Measurements from ENCODE around the gene LDHB.
"Not testable (repeated sequence)": the region's sequence is repeated elsewhere in the genome, so short reads cannot be mapped to it uniquely, and the experiment has no call there.

The LDHB gene

DNA sequence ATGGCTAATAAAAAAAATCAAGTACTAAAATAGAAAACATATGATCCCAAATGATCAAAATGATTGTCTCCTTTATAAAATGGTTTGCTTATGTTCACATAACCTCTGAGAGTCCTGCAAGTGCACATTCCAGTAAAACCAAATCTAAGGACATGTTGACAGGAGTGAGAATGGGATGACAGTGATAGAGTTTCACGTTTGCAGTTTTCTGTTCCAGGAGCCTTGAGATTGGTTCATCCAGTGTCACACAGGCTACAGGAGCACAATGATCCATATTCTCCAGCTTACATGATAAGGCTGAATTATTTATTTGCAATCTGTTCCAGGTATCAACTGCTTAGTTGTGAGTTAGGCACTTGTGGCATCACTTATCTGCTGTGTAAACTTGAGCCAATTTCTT, 51.5 kb downstream of the LDHB start:
- DNase-seq: no peak

DNA sequence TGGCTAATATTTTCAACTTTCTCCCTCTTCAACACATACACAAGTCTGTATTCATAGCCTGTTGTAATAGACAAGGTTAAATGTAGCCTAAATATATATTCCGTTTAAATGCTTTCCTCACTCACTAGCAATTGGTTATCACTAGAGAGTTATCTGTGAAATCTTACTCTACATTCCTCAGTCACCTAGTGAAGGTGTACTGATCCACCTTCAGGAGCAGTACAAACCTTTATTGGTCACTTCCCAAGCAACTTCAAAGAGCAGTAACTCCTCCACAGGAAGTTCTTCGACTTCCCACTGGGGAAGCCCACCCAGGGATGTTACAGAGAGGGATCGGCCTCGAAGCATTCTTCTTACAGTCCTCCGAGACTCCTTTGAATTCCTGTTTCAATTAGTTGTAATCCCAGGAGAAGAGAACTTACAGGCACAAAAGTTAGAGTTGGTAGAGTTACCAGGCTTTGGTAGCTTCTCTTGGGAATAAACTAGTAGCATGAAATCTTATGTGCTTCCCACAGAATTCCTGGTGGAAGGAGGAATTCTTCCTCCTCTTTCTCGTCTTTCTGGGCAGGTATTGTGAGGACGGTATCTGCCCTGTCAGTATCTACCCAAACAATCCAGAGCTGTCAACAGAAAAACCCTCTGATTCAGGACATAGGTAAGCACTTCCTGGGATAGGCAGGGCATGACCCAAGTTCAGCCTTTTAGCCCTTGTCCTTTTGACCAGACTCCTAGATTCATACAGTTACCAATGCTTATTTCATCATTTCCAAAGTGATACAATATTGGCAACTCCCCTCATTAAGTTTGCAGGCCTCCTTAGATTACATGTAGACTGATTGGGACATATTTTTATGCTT, 53.2 kb downstream of the LDHB start, which contains the start of gene GYS2:
Gene GYS2 (minus strand): TSS at position 603 of the 857 bp plus-strand sequence. CDS start 255 bp downstream, at position 348.
- no peak for DNase-seq

DNA sequence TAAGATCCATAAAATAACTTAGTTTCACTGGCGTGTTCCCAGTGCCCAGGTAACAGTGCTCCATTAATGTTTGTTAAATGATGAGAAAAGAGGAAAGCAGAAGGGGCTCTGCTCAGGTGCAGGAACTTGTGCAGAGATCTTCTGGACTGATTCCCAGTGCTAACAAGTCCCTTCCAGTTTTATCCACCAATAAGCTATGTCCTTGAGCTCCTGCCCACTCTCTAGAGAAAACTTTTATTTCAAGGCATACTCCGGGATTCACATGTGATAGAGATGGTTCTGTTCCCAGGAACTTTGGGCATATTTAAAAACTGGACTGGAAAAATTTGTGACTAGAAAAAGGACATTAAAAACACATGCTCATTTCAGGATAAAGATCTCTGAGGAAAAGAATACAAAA, 54.9 kb downstream of the LDHB start:
- DNase-seq: no peak

DNA sequence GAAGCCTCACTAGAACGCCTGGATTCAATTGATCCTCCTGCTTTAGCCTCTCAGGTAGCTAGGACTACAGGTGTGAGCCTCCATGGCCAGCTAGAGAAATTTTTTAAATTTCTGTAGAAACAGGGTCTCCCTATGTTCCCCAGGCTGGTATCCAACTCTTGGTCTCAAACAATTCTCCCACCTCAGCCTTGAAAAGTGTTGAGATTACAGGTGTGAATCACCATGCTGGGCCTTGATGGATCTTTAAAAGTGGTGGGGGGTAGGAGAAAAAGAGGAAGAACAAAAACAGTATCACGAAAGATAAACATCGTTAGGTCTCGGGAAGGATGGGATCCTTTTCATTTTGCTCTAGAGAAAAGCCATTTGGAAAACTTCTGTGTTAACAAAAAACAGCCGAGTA, 57.4 kb downstream of the LDHB start:
- no peak for DNase-seq

DNA sequence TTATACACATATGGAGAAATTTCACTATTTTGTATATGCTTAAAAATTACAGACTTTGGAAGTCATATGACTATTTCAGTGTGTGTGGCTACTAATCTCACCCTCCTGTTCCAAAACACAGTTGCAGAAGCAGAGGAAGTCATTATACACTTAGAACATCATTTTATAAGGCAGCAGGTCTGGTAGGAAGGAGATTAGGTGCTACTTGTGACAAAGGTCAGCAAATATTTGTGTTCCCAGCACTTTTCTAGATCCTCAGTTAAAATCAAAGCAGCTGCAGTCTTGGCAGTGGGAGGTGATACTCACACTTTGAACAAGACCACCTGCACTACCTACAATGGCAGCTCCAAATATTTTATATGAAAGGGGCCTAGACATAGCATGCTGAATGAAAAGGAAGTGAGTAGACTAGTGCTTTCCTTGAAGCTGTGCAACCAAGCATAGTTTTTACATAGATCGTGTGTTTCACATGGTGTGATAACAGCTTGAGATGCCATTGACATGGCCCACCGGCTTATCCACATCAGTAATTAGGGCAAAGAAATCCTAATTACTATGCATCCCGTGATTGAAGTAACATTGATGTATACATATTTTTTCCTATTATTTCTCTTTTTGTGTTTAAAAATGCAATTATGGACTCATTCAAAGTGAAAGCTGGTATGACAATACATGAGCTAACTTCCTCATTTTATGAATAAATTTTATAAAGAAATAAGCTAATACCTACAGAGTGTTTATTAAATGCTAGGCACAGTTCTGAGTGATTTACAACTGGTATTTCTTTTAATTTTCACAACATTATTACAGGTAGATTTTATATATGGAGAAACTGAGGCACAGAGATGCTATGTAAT, 58.3 kb downstream of the LDHB start:
- DNase-seq: no peak

DNA sequence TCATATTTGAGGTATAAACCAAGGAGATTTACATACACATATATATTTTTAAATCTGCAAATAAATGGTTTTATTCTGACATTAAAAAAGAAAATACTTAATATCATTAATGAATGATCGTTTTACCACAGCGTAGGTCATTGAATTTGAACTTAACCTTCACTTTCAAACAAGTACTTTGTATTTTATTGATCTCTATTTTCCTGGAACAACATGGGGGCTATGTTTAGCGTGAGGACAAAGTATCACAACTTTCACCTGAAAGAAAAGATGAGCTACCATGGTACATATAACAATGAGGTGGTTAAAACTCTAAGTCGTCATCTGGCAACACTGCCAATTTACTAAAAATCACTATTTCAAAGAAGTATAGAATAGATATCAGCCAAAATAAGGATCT, 59.0 kb downstream of the LDHB start:
- DNase-seq: no peak

DNA sequence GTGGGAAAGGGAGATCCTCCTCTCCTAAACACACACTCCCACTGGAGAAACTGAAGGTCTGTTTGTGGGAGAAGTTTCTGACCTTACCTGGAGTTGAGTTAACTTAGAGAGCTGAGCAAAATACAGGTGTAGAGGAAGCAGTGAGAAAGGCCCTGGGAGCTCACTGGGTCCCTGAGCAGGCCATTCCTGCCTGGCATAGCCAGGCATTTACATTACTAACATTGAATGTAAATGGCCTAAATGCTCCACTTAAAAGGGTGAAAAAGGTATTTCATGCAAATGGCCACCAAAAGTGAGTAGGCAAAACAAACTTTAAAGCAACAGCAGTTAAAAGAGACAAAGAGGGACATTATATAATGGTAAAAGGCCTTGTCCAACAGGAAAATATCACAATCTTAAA, 62.3 kb downstream of the LDHB start:
- DNase-seq: not testable (repeated sequence)

DNA sequence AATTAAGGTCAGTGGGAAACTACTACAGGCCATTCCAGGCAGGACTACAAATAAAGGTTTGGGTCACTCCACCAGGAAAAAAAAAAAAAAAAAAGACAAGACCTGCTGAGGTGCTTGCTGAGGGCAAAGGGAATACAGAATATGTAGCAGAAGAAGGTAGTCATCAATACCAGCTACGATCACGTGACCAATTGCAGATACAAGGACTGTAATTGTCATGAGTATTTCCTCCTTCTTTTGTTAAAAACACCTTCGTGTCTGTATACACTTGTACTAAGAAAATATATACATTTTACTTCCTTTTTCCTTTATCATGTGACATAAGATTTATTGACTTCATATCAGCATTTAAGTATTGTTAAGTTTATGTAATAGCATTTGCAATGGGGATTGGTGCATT, 72.2 kb downstream of the LDHB start:
- no peak for DNase-seq
